ENCODE data around the gene FIZ1. TPM values are rescaled to one million over a fixed set of nuclear protein-coding genes. Genes with fewer than 3 reads are reported as not detected.
A peak's percentile ranks its signal among the peaks of the same experiment; 100 is the strongest.

FIZ1 gene
- total RNA-seq, 1 experiment from 2014 or later = 21.5 TPM

GRCh38 chr19:55586976-55587668 lies 12.2 kb downstream of the FIZ1 start:
- H2BK15ac ChIP-seq (ENCODE audit: low read depth, low read length) = no peak overlapping the region
- H2BK120ac ChIP-seq (ENCODE audit: low read depth, low read length, poor library complexity, severe bottlenecking) = no peak overlapping the region
- Mint-ChIP-seq H3K27me3 (ENCODE audit: low read depth) (peaks cover 9% of the 10 kb centered on the region), H3K4me1 (peaks cover 26 to 44% of the 10 kb centered on the region in 2 experiments), H3K36me3 (ENCODE audit: insufficient read depth in 1 of 3, low read depth in 3 of 3) (peaks cover 0 to 3% (median 0%) of the 10 kb centered on the region in 3 experiments; a peak in 1 of 7 replicates), H3K27ac (peak overlapping the region; percentile 87 to 96 (median 90); a peak in 5 of 7 replicates), H3K9me3 (no peaks in the 10 kb centered on the region; a peak in 1 of 5 replicates), H3K4me3 (peak overlapping the region; percentile 68 to 89)
- WGBS (ENCODE audit: extremely low coverage, insufficient read length, low lambda C conversion rate) = no CpG with 5 or more reads among the region's 40 CpGs
- H3K79me2 ChIP-seq (ENCODE audit: insufficient read depth, low read length) = no peaks in the 10 kb centered on the region
- no peak overlapping the region for H3K27ac ChIP-seq (ENCODE audit: insufficient read length, low read depth, low read length)
- no peak overlapping the region for H3K4ac ChIP-seq (ENCODE audit: low read depth, low read length)
- no peaks in the 10 kb centered on the region; the same call in 1 of the 2 replicates for H3K4me1 ChIP-seq (ENCODE audit: insufficient read depth, low read length)
- H3K18ac ChIP-seq (ENCODE audit: insufficient read length, low read depth, low read length) = no peak overlapping the region
- no peak overlapping the region for H3T11ph ChIP-seq (ENCODE audit: low read length)
- H3K56ac ChIP-seq (ENCODE audit: insufficient read length, low read depth, low read length) = no peak overlapping the region
- H3K79me1 ChIP-seq (ENCODE audit: insufficient read depth, low read depth, low read length, poor library complexity, severe bottlenecking) = no peaks in the 10 kb centered on the region
- peaks cover 7% of the 10 kb centered on the region for H3K23me2 ChIP-seq (ENCODE audit: insufficient read length, low read depth, low read length, poor library complexity, severe bottlenecking)
- H4K8ac ChIP-seq (replicated peaks; ENCODE audit: insufficient read length, low read depth, low read length) = no peak overlapping the region
- H3K9ac ChIP-seq (ENCODE audit: extremely low read depth, insufficient read length, low read length) = no peak overlapping the region
- H3K23ac ChIP-seq (ENCODE audit: insufficient read length, low read depth, low read length) = no peak overlapping the region
- no peak overlapping the region for H2AK5ac ChIP-seq (ENCODE audit: insufficient read length, low read length)
- H3K14ac ChIP-seq (ENCODE audit: insufficient read depth, low read length) = no peak overlapping the region
- H3K9me3 ChIP-seq (ENCODE audit: control insufficient read depth, low read depth, low read length) = no peaks in the 10 kb centered on the region
- peak; percentile 98 for DNase-seq
- no peaks in the 10 kb centered on the region for H3K27me3 ChIP-seq (ENCODE audit: insufficient read depth, low read length)
- peak overlapping the region; percentile 71 for H2AFZ ChIP-seq (ENCODE audit: low read length)
- peak overlapping the region; percentile 72 for H3K4me2 ChIP-seq (ENCODE audit: insufficient read depth, insufficient read length, low read length)
- no peak overlapping the region for H4K91ac ChIP-seq (ENCODE audit: insufficient read length, low read depth, low read length)
- no peak overlapping the region for H2BK12ac ChIP-seq (ENCODE audit: insufficient read length, low read depth, low read length)
- H2BK20ac ChIP-seq (ENCODE audit: low read depth, low read length, poor library complexity, severe bottlenecking) = no peak overlapping the region
- H4K20me1 ChIP-seq (ENCODE audit: control insufficient read depth, insufficient read depth, insufficient read length) = peaks cover 2% of the 10 kb centered on the region
- no peak overlapping the region for H2BK5ac ChIP-seq (ENCODE audit: insufficient read length, low read length)
- TF ChIP-seq CTCF (conservative IDR thresholded peaks at IDR 0.05) = no peak
- no peak overlapping the region for H4K5ac ChIP-seq (ENCODE audit: insufficient read length, low read depth, low read length)
